RWPE1 (cell line): ENCODE data around the gene BSPRY.

ENCODE experiments used
- CTCF ChIA-PET: fragments of 350-600 bp; sonication (Branson Sonifier 250); formaldehyde crosslinking; extraction: SDS; loops from one replicate; lab custom pipeline; 2021; lab: Yijun Ruan, JAX
- POLR2A ChIA-PET: fragments of 400-600 bp; formaldehyde crosslinking; extraction: SDS; loops from one replicate; lab custom pipeline; 2020; ENCODE audit warnings: antibody characterized with exemption; ENCODE audit not compliant: low non-redundant PET; lab: Yijun Ruan, JAX
- DNase-seq: peaks from one replicate; pipeline ENCODE4 v3.0.0; 2012; ENCODE audit warnings: low spot score
- H3K27ac ChIP-seq: fragments of 450-650 bp; 2 replicates; pipeline ENCODE4 v1.5.1; 2017
- TF ChIP-seq, protein P1 (sequence below): fragments of 450-650 bp; conservative IDR thresholded peaks from 2 replicates; pipeline ENCODE4 v1.5.1; 2017; ENCODE audit warnings: low read depth, mild to moderate bottlenecking

Gene BSPRY

GRCh38 chr9:113387560-113388230 is 38.4 kb downstream of the BSPRY start:
- ChIA-PET CTCF (interaction anchor here (1.4 to 2.0 kb wide), 2 partner anchors 14 to 270 kb away, joined by 4 to 6 read pairs; partner anchors contain the start of gene ALAD), POLR2A (no interaction called here)
- H3K27ac ChIP-seq = no peak overlapping the region
- no peak for DNase-seq
- TF ChIP-seq, protein P1, sequence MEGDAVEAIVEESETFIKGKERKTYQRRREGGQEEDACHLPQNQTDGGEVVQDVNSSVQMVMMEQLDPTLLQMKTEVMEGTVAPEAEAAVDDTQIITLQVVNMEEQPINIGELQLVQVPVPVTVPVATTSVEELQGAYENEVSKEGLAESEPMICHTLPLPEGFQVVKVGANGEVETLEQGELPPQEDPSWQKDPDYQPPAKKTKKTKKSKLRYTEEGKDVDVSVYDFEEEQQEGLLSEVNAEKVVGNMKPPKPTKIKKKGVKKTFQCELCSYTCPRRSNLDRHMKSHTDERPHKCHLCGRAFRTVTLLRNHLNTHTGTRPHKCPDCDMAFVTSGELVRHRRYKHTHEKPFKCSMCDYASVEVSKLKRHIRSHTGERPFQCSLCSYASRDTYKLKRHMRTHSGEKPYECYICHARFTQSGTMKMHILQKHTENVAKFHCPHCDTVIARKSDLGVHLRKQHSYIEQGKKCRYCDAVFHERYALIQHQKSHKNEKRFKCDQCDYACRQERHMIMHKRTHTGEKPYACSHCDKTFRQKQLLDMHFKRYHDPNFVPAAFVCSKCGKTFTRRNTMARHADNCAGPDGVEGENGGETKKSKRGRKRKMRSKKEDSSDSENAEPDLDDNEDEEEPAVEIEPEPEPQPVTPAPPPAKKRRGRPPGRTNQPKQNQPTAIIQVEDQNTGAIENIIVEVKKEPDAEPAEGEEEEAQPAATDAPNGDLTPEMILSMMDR = no peak

DNA sequence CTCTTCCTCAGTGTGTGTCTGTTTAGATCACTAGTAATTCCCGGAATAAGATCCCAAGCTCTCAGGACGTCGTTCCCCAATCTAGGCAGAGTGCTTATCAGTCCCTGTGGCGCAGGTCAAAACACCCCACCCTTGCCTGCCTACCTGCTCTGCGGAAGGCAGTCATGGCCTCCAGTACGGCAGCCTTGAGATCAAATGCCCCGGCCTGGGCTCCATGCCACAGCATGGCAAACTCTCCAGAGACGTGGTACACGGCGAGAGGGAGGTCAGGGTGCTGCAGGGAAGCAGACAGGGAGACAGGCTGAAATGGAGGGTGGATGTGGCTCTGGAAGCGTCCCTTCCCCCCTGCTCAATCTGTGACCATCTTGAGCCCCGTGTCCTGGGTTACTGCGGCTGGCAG is 39.5 kb downstream of the BSPRY start:
- ChIA-PET CTCF (interaction anchor here (2.0 kb wide), 1 partner anchor 13 kb away, joined by 6 read pairs; the partner anchor contains the start of gene ALAD), POLR2A (no interaction called here)
- no peak overlapping the region for H3K27ac ChIP-seq
- TF ChIP-seq, protein P1 = no peak
- no peak for DNase-seq

DNA sequence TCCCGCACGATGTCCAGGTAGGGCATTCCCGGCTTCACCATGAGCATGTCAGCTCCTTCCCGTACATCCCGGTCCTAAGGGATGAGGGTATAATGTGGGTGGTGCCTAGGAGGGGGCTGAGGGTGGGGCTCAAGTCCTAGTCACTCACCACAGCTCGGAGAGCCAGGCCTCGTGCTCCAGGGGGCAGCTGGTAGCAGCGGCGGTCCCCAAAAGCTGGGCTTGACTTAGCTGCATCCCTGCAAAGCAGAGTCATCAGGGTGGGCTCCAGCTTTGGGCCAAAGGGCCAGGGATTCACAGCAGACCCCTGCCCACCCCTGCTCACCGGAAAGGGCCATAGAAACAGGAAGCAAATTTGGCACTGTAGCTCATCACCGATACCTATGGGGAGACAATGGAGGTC is 40.1 kb downstream of the BSPRY start:
- CTCF ChIA-PET = no interaction called here
- H3K27ac ChIP-seq = no peak overlapping the region
- no peak for DNase-seq
- POLR2A ChIA-PET = no interaction called here
- TF ChIP-seq, protein P1 = no peak

GRCh38 chr9:113390192-113390960 is 41.0 kb downstream of the BSPRY start:
- POLR2A ChIA-PET = interaction anchor here (0.5 kb wide), 1 partner anchor 13 kb away, joined by 3 read pairs; no protein-coding TSS in a partner anchor
- CTCF ChIA-PET = no interaction called here
- no peak overlapping the region for H3K27ac ChIP-seq
- no peak for DNase-seq
- TF ChIP-seq, protein P1 = no peak

- CTCF ChIA-PET = no interaction called here
- POLR2A ChIA-PET = no interaction called here
- DNase-seq = no peak
- H3K27ac ChIP-seq = no peak overlapping the region
- TF ChIP-seq, protein P1 = no peak
These were observed 42.6 kb downstream of the BSPRY start for GRCh38 chr9:113391917-113392316.

GRCh38 chr9:113393281-113393680 is 43.9 kb downstream of the BSPRY start:
- POLR2A ChIA-PET = no interaction called here

More at GRCh38 chr9:113393281-113393680, 43.9 kb downstream of the BSPRY start:
- DNase-seq = no peak
- TF ChIP-seq, protein P1 = no peak
- no peak overlapping the region for H3K27ac ChIP-seq
- CTCF ChIA-PET = no interaction called here
